ENCODE data around the gene TRABD2B. TPM values are rescaled to one million over a fixed set of nuclear protein-coding genes. Genes with fewer than 3 reads are reported as not detected.

The TRABD2B gene
- total RNA-seq, 1 experiment from 2014 or later: not detected

GRCh38 chr1:48003741-48004531 is 6.8 kb upstream of the TRABD2B start:
- intact Hi-C loops (cut with micrococcal nuclease; ENCODE audit: unreplicated experiment): no loop called here
- Histone ChIP-seq H3K4me1 (ENCODE audit: insufficient read depth, low read length, poor library complexity, severe bottlenecking) (no peaks in the 10 kb centered on the region), H3K27ac (ENCODE audit: low read depth, low read length, poor library complexity, severe bottlenecking) (no peak overlapping the region), H3K27me3 (replicated peaks; ENCODE audit: insufficient read depth, low read depth, low read length, poor library complexity) (peaks cover 21% of the 10 kb centered on the region), H3K36me3 (ENCODE audit: insufficient read depth, low read length, poor library complexity, severe bottlenecking) (no peaks in the 10 kb centered on the region), H3K4me3 (ENCODE audit: low read depth, low read length, poor library complexity, severe bottlenecking) (no peak overlapping the region), H3K9me3 (ENCODE audit: low read depth, low read length, poor library complexity, severe bottlenecking) (no peaks in the 10 kb centered on the region)
- ChIA-PET CTCF (interaction anchor here (0.6 kb wide), 1 partner anchor 566 kb away, joined by 4 read pairs; no protein-coding TSS in a partner anchor), POLR2A (ENCODE audit: low non-redundant PET) (no interaction called here)
- DNase-seq (ENCODE audit: low spot score): no peak
- BruUV-seq (replicated peaks): no TSS peak
- TF ChIP-seq EZH2 (IDR thresholded peaks at IDR 0.05; ENCODE audit: borderline replicate concordance, low read depth, low read length, poor library complexity, severe bottlenecking): no peak

DNA sequence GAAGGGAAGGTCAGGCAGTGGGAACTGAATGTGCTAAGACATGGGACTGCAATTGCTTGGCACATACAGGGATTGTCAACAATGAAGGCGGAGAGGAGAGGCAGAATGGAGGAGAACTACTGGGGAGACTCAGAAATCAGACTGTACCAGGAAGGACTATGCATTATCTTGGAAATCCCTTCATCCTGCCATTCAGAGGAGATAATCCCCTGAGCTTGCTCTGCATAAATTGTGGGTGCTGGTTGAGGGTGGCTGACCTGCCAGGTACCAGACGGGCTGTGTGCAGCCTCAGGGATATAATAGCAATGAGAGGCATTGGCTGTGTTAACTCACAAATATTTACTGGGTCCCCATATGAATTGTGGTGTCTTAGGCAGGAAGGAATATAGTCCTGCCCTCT is 5.0 kb upstream of the TRABD2B start:
- intact Hi-C loops (cut with micrococcal nuclease; ENCODE audit: unreplicated experiment): no loop called here
- no peak for DNase-seq (ENCODE audit: low spot score)
- Histone ChIP-seq H3K36me3 (ENCODE audit: insufficient read depth, low read length, poor library complexity, severe bottlenecking) (no peaks in the 10 kb centered on the region), H3K4me1 (ENCODE audit: insufficient read depth, low read length, poor library complexity, severe bottlenecking) (no peaks in the 10 kb centered on the region), H3K27ac (ENCODE audit: low read depth, low read length, poor library complexity, severe bottlenecking) (no peak overlapping the region), H3K27me3 (replicated peaks; ENCODE audit: insufficient read depth, low read depth, low read length, poor library complexity) (peaks cover 34% of the 10 kb centered on the region), H3K4me3 (ENCODE audit: low read depth, low read length, poor library complexity, severe bottlenecking) (no peak overlapping the region), H3K9me3 (ENCODE audit: low read depth, low read length, poor library complexity, severe bottlenecking) (no peaks in the 10 kb centered on the region)
- ChIA-PET CTCF (no interaction called here), POLR2A (ENCODE audit: low non-redundant PET) (no interaction called here)
- BruUV-seq (replicated peaks): no TSS peak
- TF ChIP-seq EZH2 (IDR thresholded peaks at IDR 0.05; ENCODE audit: borderline replicate concordance, low read depth, low read length, poor library complexity, severe bottlenecking) (no peak), CTCF (conservative IDR thresholded peaks at IDR 0.05; ENCODE audit: low read depth, low read length) (no peak)

DNA sequence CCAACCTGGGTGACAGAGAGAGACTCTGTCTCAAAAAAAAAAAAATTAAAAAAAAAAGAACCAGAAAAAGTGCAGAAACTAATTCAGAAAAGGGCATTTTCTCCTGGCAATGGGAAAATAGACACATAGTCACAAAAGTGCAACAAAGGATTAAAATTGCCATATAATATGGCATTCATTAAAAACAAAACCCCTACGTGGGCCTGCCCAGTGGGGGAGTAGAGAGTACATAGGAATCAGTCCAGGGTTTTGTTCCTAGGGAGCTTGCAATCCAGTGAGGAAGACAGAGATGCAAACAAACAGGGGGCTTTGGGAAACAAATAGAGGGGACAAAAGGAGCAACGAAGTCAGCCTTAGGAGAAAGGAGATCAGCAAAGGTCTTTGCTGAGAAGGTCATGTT is 4.5 kb upstream of the TRABD2B start:
- intact Hi-C loops (cut with micrococcal nuclease; ENCODE audit: unreplicated experiment): no loop called here
- ChIA-PET POLR2A (ENCODE audit: low non-redundant PET) (no interaction called here), CTCF (no interaction called here)
- TF ChIP-seq EZH2 (IDR thresholded peaks at IDR 0.05; ENCODE audit: borderline replicate concordance, low read depth, low read length, poor library complexity, severe bottlenecking) (no peak), CTCF (conservative IDR thresholded peaks at IDR 0.05; ENCODE audit: low read depth, low read length) (no peak)
- no peak for DNase-seq (ENCODE audit: low spot score)
- no TSS peak for BruUV-seq (replicated peaks)
- Histone ChIP-seq H3K9me3 (ENCODE audit: low read depth, low read length, poor library complexity, severe bottlenecking) (no peaks in the 10 kb centered on the region), H3K4me1 (ENCODE audit: insufficient read depth, low read length, poor library complexity, severe bottlenecking) (peaks cover 4% of the 10 kb centered on the region), H3K27ac (ENCODE audit: low read depth, low read length, poor library complexity, severe bottlenecking) (no peak overlapping the region), H3K27me3 (replicated peaks; ENCODE audit: insufficient read depth, low read depth, low read length, poor library complexity) (peaks cover 38% of the 10 kb centered on the region), H3K36me3 (ENCODE audit: insufficient read depth, low read length, poor library complexity, severe bottlenecking) (no peaks in the 10 kb centered on the region), H3K4me3 (ENCODE audit: low read depth, low read length, poor library complexity, severe bottlenecking) (no peak overlapping the region)

GRCh38 chr1:48000883-48001282 is 3.7 kb upstream of the TRABD2B start:
- CTCF ChIA-PET: no interaction called here
- Histone ChIP-seq H3K4me1 (ENCODE audit: insufficient read depth, low read length, poor library complexity, severe bottlenecking) (peaks cover 7% of the 10 kb centered on the region), H3K36me3 (ENCODE audit: insufficient read depth, low read length, poor library complexity, severe bottlenecking) (no peaks in the 10 kb centered on the region), H3K4me3 (ENCODE audit: low read depth, low read length, poor library complexity, severe bottlenecking) (no peak overlapping the region), H3K27ac (ENCODE audit: low read depth, low read length, poor library complexity, severe bottlenecking) (no peak overlapping the region), H3K9me3 (ENCODE audit: low read depth, low read length, poor library complexity, severe bottlenecking) (no peaks in the 10 kb centered on the region), H3K27me3 (replicated peaks; ENCODE audit: insufficient read depth, low read depth, low read length, poor library complexity) (peaks cover 46% of the 10 kb centered on the region)
- no TSS peak for BruUV-seq (replicated peaks)
- no peak for DNase-seq (ENCODE audit: low spot score)
- POLR2A ChIA-PET (ENCODE audit: low non-redundant PET): no interaction called here
- intact Hi-C loops (cut with micrococcal nuclease; ENCODE audit: unreplicated experiment): no loop called here
- TF ChIP-seq EZH2 (IDR thresholded peaks at IDR 0.05; ENCODE audit: borderline replicate concordance, low read depth, low read length, poor library complexity, severe bottlenecking) (no peak), CTCF (conservative IDR thresholded peaks at IDR 0.05; ENCODE audit: low read depth, low read length) (no peak)

Data from A673 (cell line).